ENCODE measurements around the gene RNF19B. TPM values are rescaled to one million over a fixed set of nuclear protein-coding genes. Genes with fewer than 3 reads are reported as not detected.

RNF19B gene
- total and polyA plus RNA-seq, 7 experiments from 2014 or later: 0.58 to 58.1 (median 18.5) TPM

GRCh38 chr1:32965251-32965747 is 690 bp upstream of the RNF19B start:
- H3K27ac Mint-ChIP-seq: peak overlapping the region; percentile 71 to 96 (median 90)
- H3K36me3 ChIP-seq (ENCODE audit: control insufficient read depth in 2 of 3, insufficient read depth in 3 of 3, low read length in 3 of 3): no peaks in the 10 kb centered on the region
- DNase-seq: no peak
- H3K27me3 Mint-ChIP-seq: peaks cover 0 to 4% (median 0%) of the 10 kb centered on the region in 5 donors
- peaks cover 0 to 18% (median 0%) of the 10 kb centered on the region in 5 donors for H3K36me3 Mint-ChIP-seq
- CTCF ChIA-PET: interaction anchor here (1.1 kb wide), 1 partner anchor 15 kb away, joined by 3 read pairs; no protein-coding TSS in a partner anchor
- H3K4me3 Mint-ChIP-seq: peak overlapping the region; percentile 87 to 93 (median 90)
- no peaks in the 10 kb centered on the region for H3K27me3 ChIP-seq (ENCODE audit: control insufficient read depth in 2 of 2, insufficient read depth in 2 of 2, low read length in 2 of 2)
- no peaks in the 10 kb centered on the region for H3K9me3 ChIP-seq (ENCODE audit: control insufficient read depth in 2 of 3, low read length in 3 of 3)
- peaks cover 19 to 24% of the 10 kb centered on the region in 2 donors for H3K4me1 ChIP-seq (ENCODE audit: control insufficient read depth in 2 of 2, insufficient read depth in 2 of 2, low read length in 2 of 2)
- H3K9me3 Mint-ChIP-seq: peaks cover 0 to 2% (median 0%) of the 10 kb centered on the region in 11 donors
- H3K27ac ChIP-seq (ENCODE audit: low read depth, low read length): peak overlapping the region; percentile 74
- POLR2A ChIA-PET: interaction anchor here (0.6 to 4.3 kb wide), 19 partner anchors 9 to 314 kb away, joined by 3 to 76 read pairs (median 4); partner anchors contain the start of genes RBBP4, TRIM62 and ZBTB8OS
- ATAC-seq: no peak
- H3K4me1 Mint-ChIP-seq: peaks cover 23 to 50% (median 33%) of the 10 kb centered on the region in 7 donors
- H3K4me3 ChIP-seq (ENCODE audit: low read length): peak overlapping the region; percentile 67
- intact Hi-C loops (cut with micrococcal nuclease): loop anchor here (2.0 kb wide), 3 partner anchors 32 to 148 kb away; partner anchors contain the start of genes AK2 (in 1 of the 2), S100PBP (in 1 of the 2) and YARS1 (in 1 of the 2)

- Histone ChIP-seq H3K9me3 (ENCODE audit: control insufficient read depth in 2 of 3, low read length in 3 of 3) (no peaks in the 10 kb centered on the region), H3K4me3 (ENCODE audit: low read length) (peak overlapping the region; percentile 49), H3K27me3 (ENCODE audit: control insufficient read depth in 2 of 2, insufficient read depth in 2 of 2, low read length in 2 of 2) (no peaks in the 10 kb centered on the region), H3K4me1 (ENCODE audit: control insufficient read depth in 2 of 2, insufficient read depth in 2 of 2, low read length in 2 of 2) (peaks cover 23 to 24% of the 10 kb centered on the region in 2 donors), H3K36me3 (ENCODE audit: control insufficient read depth in 2 of 3, insufficient read depth in 3 of 3, low read length in 3 of 3) (no peaks in the 10 kb centered on the region), H3K27ac (ENCODE audit: low read depth, low read length) (peak overlapping the region; percentile 45)
- H3K27me3 Mint-ChIP-seq: peaks cover 0 to 3% (median 0%) of the 10 kb centered on the region in 5 donors
- POLR2A ChIA-PET: interaction anchor here (0.7 to 4.3 kb wide), 16 partner anchors 8 to 313 kb away, joined by 3 to 76 read pairs (median 4); partner anchors contain the start of genes AZIN2, RBBP4 and ZBTB8OS
- DNase-seq (peak; percentile 43 to 78 (median 64)), ATAC-seq (peak; percentile 46)
- peaks cover 0 to 16% (median 0%) of the 10 kb centered on the region in 5 donors for H3K36me3 Mint-ChIP-seq
- intact Hi-C loops (cut with micrococcal nuclease): loop anchor here (1.0 to 2.0 kb wide), 12 partner anchors 17 to 386 kb away; partner anchors contain the start of genes AZIN2 (in 2 of the 2), AK2 (in 1 of the 2), S100PBP (in 1 of the 2) and TRIM62 (in 1 of the 2)
- peaks cover 24 to 51% (median 42%) of the 10 kb centered on the region in 7 donors for H3K4me1 Mint-ChIP-seq
- CTCF ChIA-PET: interaction anchor here (0.9 kb wide), 2 partner anchors 17 to 43 kb away, joined by 3 to 4 read pairs; no protein-coding TSS in a partner anchor
- H3K4me3 Mint-ChIP-seq: peak overlapping the region; percentile 77 to 92 (median 88)
- H3K9me3 Mint-ChIP-seq: peaks cover 0 to 2% (median 0%) of the 10 kb centered on the region in 11 donors
- peak overlapping the region; percentile 38 to 85 (median 63) for H3K27ac Mint-ChIP-seq
Measured at GRCh38 chr1:32963746-32964460, 706 bp downstream of the RNF19B start.

- DNase-seq (peak in 1 of 9 donors; percentile 16), ATAC-seq (no peak)
- Mint-ChIP-seq H3K4me1 (peaks cover 36 to 64% (median 56%) of the 10 kb centered on the region in 7 donors), H3K9me3 (no peaks in the 10 kb centered on the region), H3K4me3 (peak overlapping the region; percentile 77 to 92 (median 88)), H3K36me3 (peaks cover 0 to 17% (median 0%) of the 10 kb centered on the region in 5 donors), H3K27me3 (peaks cover 0 to 3% (median 0%) of the 10 kb centered on the region in 5 donors), H3K27ac (peak overlapping the region in 8 of 9 donors; percentile 9 to 85 (median 41))
- ChIA-PET POLR2A (interaction anchor here (0.6 kb wide), 1 partner anchor 187 kb away, joined by 4 read pairs; no protein-coding TSS in a partner anchor), CTCF (no interaction called here)
- Histone ChIP-seq H3K4me3 (ENCODE audit: low read length) (peak overlapping the region; percentile 49), H3K27ac (ENCODE audit: low read depth, low read length) (no peak overlapping the region), H3K27me3 (ENCODE audit: control insufficient read depth in 2 of 2, insufficient read depth in 2 of 2, low read length in 2 of 2) (no peaks in the 10 kb centered on the region), H3K36me3 (ENCODE audit: control insufficient read depth in 2 of 3, insufficient read depth in 3 of 3, low read length in 3 of 3) (no peaks in the 10 kb centered on the region), H3K4me1 (ENCODE audit: control insufficient read depth in 2 of 2, insufficient read depth in 2 of 2, low read length in 2 of 2) (peaks cover 30 to 31% of the 10 kb centered on the region in 2 donors), H3K9me3 (ENCODE audit: control insufficient read depth in 2 of 3, low read length in 3 of 3) (no peaks in the 10 kb centered on the region)
- intact Hi-C loops (cut with micrococcal nuclease): loop anchor here (1.0 to 2.0 kb wide), 2 partner anchors 44 to 165 kb away; no protein-coding TSS in a partner anchor
Measured at GRCh38 chr1:32962248-32962896, 2.2 kb downstream of the RNF19B start.

GRCh38 chr1:32960819-32961355 is 3.7 kb downstream of the RNF19B start:
- H3K27me3 ChIP-seq (ENCODE audit: control insufficient read depth in 2 of 2, insufficient read depth in 2 of 2, low read length in 2 of 2): no peaks in the 10 kb centered on the region
- ChIA-PET POLR2A (interaction anchor here (0.5 to 1.1 kb wide), 2 partner anchors 20 to 137 kb away, joined by 3 to 4 read pairs; no protein-coding TSS in a partner anchor), CTCF (interaction anchor here (0.6 kb wide), 1 partner anchor 13 kb away, joined by 3 read pairs; no protein-coding TSS in a partner anchor)
- H3K4me1 Mint-ChIP-seq: peaks cover 42 to 73% (median 62%) of the 10 kb centered on the region in 7 donors
- H3K9me3 ChIP-seq (ENCODE audit: control insufficient read depth in 2 of 3, low read length in 3 of 3): no peaks in the 10 kb centered on the region
- H3K27ac ChIP-seq (ENCODE audit: low read depth, low read length): no peak overlapping the region
- peaks cover 0 to 17% (median 2%) of the 10 kb centered on the region in 5 donors for H3K36me3 Mint-ChIP-seq
- no peak for DNase-seq
- peak overlapping the region in 3 of 10 donors; percentile 28 to 50 (median 41) for H3K4me3 Mint-ChIP-seq
- H3K27me3 Mint-ChIP-seq: no peaks in the 10 kb centered on the region
- no peaks in the 10 kb centered on the region for H3K36me3 ChIP-seq (ENCODE audit: control insufficient read depth in 2 of 3, insufficient read depth in 3 of 3, low read length in 3 of 3)
- no peak overlapping the region for H3K4me3 ChIP-seq (ENCODE audit: low read length)
- H3K27ac Mint-ChIP-seq: peak overlapping the region in 1 of 9 donors; percentile 7
- intact Hi-C loops (cut with micrococcal nuclease): no loop called here
- ATAC-seq: no peak
- H3K4me1 ChIP-seq (ENCODE audit: control insufficient read depth in 2 of 2, insufficient read depth in 2 of 2, low read length in 2 of 2): peaks cover 30 to 32% of the 10 kb centered on the region in 2 donors
- no peaks in the 10 kb centered on the region for H3K9me3 Mint-ChIP-seq

GRCh38 chr1:32960342-32960741 is 4.3 kb downstream of the RNF19B start:
- no peak for ATAC-seq
- Mint-ChIP-seq H3K36me3 (peaks cover 0 to 20% (median 2%) of the 10 kb centered on the region in 5 donors), H3K27ac (peak overlapping the region in 4 of 9 donors; percentile 3 to 71 (median 33)), H3K9me3 (no peaks in the 10 kb centered on the region), H3K27me3 (no peaks in the 10 kb centered on the region), H3K4me3 (peak overlapping the region in 2 of 10 donors; percentile 15 to 30), H3K4me1 (peaks cover 45 to 72% (median 66%) of the 10 kb centered on the region in 7 donors)
- Histone ChIP-seq H3K4me1 (ENCODE audit: control insufficient read depth in 2 of 2, insufficient read depth in 2 of 2, low read length in 2 of 2) (peaks cover 28 to 32% of the 10 kb centered on the region in 2 donors), H3K9me3 (ENCODE audit: control insufficient read depth in 2 of 3, low read length in 3 of 3) (no peaks in the 10 kb centered on the region), H3K36me3 (ENCODE audit: control insufficient read depth in 2 of 3, insufficient read depth in 3 of 3, low read length in 3 of 3) (no peaks in the 10 kb centered on the region), H3K27ac (ENCODE audit: low read depth, low read length) (no peak overlapping the region), H3K27me3 (ENCODE audit: control insufficient read depth in 2 of 2, insufficient read depth in 2 of 2, low read length in 2 of 2) (no peaks in the 10 kb centered on the region), H3K4me3 (ENCODE audit: low read length) (no peak overlapping the region)
- ChIA-PET CTCF (interaction anchor here (0.6 kb wide), 1 partner anchor 12 kb away, joined by 3 read pairs; no protein-coding TSS in a partner anchor), POLR2A (interaction anchor here (0.5 kb wide), 1 partner anchor 17 kb away, joined by 3 read pairs; no protein-coding TSS in a partner anchor)
- no peak for DNase-seq
- intact Hi-C loops (cut with micrococcal nuclease): no loop called here

Measured in naive thymus-derived CD4-positive, alpha-beta T cell (primary cell).